T-helper 22 cell (primary cell): ENCODE data around the gene SLC22A15.
"Not testable (repeated sequence)": the region's sequence is repeated elsewhere in the genome, so short reads cannot be mapped to it uniquely, and the experiment has no call there.

Experiments
- DNase-seq: peaks from one replicate; pipeline ENCODE4 v3.0.0-alpha.2; 2020; ENCODE audit warnings: low read depth

SLC22A15 gene

DNA sequence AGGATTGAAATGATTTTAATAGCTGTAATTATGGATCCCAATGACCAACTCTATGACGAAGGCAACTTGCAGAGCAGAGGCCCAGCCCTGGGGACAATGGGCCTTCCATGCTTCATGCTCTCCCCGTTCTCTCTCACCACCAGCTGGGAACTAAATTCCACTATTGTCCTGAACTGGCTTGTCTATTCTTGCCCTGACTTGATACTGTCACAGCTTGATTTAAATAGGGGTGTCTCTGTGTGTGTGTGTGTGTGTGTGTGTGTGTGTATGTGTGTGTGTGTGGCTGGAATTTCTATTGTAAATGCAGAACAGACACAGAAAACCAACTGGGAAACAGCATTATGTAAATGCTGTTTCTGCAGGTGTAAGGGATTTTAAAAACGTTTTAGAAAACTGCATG, 57.0 kb downstream of the SLC22A15 start:
- DNase-seq = no peak

GRCh38 chr1:116036255-116036654, 59.9 kb downstream of the SLC22A15 start:
- no peak for DNase-seq

DNA sequence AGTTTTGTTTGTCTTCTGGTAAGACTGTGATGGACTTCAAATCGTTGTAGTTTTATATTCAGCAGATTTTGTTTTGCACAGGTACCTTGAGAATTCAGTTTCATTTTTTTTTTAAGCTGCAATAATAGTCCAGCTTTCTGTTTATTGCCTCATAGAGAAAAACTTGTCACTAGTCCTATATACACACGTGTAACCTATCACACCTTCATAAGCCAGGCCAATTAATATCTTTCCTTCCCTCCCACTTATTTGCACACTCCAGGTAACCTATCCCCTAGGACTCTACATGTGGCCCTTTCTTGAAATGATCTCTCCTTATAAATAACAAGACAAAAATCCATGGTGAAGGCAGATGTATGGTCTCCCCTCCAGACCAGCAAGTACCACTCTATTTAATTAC, 62.4 kb downstream of the SLC22A15 start:
- no peak for DNase-seq

DNA sequence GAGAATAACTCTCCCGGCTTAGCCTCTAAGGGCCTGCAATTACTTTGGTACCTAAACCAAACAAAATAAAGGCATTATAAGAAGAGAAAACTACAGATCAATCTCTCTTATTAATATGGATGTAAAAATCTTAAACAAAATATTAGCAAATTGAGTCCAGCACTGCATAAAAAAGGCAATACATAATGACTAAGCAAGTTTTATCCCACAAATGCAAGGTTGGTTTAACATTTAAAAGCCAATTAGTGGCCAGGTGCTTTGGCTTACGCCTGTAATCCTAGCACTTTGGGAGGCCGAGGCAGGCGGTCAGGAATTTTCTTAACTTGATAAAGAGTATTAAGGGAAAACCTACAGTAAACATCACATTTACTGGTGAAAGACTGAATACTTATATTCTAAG, 67.8 kb downstream of the SLC22A15 start:
- DNase-seq = no peak

GRCh38 chr1:116046933-116047332, 70.6 kb downstream of the SLC22A15 start:
- not testable (repeated sequence) for DNase-seq

DNA sequence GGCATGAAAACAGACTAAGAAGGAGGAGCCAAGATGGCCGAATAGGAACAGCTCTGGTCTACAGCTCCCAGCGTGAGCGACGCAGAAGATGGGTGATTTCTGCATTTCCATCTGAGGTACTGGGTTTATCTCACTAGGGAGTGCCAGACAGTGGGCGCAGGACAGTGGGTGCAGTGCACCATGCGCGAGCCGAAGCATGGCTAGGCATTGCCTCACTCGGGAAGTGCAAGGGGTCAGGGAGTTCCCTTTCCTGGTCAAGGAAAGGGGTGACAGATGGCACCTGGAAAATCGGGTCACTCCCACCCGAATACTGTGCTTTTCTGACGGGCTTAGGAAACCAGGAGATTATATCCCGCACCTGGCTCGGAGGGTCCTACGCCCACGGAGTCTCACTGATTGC, 75.6 kb downstream of the SLC22A15 start:
- not testable (repeated sequence) for DNase-seq

GRCh38 chr1:116062201-116062600, 85.9 kb downstream of the SLC22A15 start:
- DNase-seq = no peak

- DNase-seq = no peak
These were observed 88.3 kb downstream of the SLC22A15 start for GRCh38 chr1:116064616-116065015.

GRCh38 chr1:116066868-116067565, 90.7 kb downstream of the SLC22A15 start:
- DNase-seq = no peak

DNA sequence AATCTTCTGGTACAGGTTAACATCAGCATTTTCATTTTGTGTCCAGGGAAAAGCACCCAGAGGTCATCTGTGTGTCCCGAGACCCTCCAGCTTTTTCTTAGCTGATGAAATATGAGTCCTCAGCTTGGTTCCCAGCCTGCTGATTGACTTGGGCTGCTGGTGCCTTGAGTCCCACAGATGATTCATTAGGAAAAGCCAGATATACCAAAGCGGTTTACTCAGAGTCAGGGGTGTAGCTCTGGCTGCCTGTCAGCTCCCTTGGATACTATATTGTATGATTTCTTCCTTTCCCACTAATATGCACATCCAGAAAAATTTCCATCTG, 91.2 kb downstream of the SLC22A15 start:
- DNase-seq = no peak

DNA sequence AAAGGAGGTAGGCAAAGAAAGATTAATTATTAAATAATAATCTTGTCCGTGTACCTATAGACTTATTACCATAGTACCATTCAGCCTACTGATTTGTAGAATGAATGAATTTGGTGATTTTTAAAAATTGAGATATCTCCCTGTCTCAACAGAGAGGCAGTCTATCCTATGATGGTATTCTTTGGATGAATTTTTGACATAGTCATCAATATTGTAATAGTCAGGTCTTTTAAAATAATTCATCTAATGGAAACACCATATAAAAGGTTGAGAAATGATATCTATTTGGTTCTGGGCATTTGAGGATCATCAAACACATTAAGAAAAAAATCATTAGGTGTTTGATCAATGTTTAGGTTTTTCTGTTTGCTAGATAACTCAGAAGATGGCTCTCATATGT, 99.3 kb downstream of the SLC22A15 start:
- no peak for DNase-seq

- DNase-seq = no peak
These were observed 99.7 kb downstream of the SLC22A15 start for GRCh38 chr1:116075990-116076389.

DNA sequence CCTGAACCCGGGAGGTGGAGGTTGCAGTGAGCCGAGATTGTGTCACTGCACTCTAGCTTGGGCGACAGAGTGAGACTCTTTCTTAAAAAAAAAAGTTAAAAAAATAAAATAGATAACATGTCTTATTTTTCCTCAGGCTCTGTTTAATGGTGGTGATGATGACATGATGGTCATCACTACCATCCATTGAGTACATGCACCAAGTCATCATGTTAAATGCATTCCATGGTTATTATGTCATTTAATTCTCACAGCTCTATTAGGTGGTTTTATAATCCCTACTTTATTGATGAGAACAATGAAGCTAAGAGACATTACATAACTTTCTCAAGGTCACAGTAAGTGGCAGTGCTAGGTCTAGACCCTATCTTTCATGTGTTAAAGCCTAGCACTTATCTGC, 100.5 kb downstream of the SLC22A15 start:
- no peak for DNase-seq

DNA sequence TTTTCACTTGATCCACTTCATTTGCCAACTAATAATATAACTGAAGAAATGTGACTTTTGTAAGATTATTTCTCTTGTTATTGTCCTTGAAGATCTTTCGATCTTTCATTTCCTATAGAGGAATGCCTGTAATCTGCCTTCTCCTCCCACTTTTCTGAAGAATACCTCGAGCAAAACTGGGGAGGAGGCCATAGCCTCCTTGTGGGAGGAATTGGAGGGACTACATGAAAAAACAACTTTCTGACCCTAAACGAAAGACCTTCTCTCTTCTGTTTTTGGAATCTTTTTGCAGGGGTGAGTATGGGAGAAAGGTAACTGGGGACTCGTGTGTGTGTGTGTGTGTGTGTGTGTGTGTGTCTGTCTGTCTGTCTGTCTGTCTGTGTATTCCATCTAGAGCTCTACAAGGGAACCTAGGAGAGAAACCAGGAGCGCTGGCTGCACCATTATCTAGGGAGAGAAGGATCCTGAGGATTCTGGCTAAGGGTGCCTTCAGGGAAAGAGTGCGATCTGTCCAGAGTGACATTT, 102.4 kb downstream of the SLC22A15 start:
- DNase-seq = no peak

DNA sequence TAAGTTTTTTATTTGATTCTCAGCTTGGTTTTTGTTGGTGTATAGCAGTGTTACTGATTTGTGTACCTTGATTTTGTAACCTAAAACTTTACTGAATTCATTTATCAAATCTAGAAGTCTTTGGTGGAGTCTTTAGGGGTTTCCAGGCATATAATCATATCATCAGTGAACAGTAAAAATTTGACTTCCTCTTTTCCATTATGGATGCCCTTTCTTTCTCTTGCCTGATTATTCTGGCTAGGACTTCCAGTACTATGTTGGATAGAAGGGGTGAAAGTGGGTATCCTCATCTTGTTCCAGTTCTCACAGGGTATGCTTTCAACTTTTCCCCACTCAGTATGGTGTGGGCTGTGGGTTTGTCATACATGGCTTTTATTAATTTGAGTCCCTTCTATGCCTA, 111.3 kb downstream of the SLC22A15 start:
- DNase-seq = no peak

- DNase-seq = no peak
These were observed 113.6 kb downstream of the SLC22A15 start for GRCh38 chr1:116089870-116090269.

- no peak for DNase-seq
These were observed 114.8 kb downstream of the SLC22A15 start for GRCh38 chr1:116091083-116091482.

- DNase-seq = no peak
These were observed 116.6 kb downstream of the SLC22A15 start for GRCh38 chr1:116092752-116093489.

- DNase-seq = no peak
These were observed 118.7 kb downstream of the SLC22A15 start for GRCh38 chr1:116095027-116095426.

GRCh38 chr1:116096013-116096618, 119.8 kb downstream of the SLC22A15 start:
- no peak for DNase-seq

- DNase-seq = no peak
These were observed 121.3 kb downstream of the SLC22A15 start for GRCh38 chr1:116097626-116098025.

GRCh38 chr1:116099379-116099778, 123.1 kb downstream of the SLC22A15 start:
- DNase-seq = no peak

- DNase-seq = no peak
These were observed 123.6 kb downstream of the SLC22A15 start for GRCh38 chr1:116099919-116100318.
